Measurements from ENCODE around the gene TMEM120B. TPM values are rescaled to one million over a fixed set of nuclear protein-coding genes. Genes with fewer than 3 reads are reported as not detected.

Gene TMEM120B
- total RNA-seq, 1 experiment from 2014 or later, result 20.5 TPM

- peaks cover 21 to 41% of the 10 kb centered on the region in 2 experiments for H3K4me1 ChIP-seq (ENCODE audit: control insufficient read depth in 1 of 2, insufficient read depth in 2 of 2, low read length in 2 of 2)
- H3K4me2 ChIP-seq (ENCODE audit: low read length), result peak overlapping the region; percentile 98; the same call in 1 of the 2 replicates
- peak overlapping the region; percentile 30; the same call in 1 of the 2 replicates for H3K9ac ChIP-seq (ENCODE audit: low read length)
- no peak for ATAC-seq
- no peaks in the 10 kb centered on the region for H3K27me3 ChIP-seq (ENCODE audit: insufficient read depth, low read length)
- intact Hi-C loops (cut with micrococcal nuclease), result no loop called here
- H3K36me3 ChIP-seq (ENCODE audit: control insufficient read depth in 1 of 2, insufficient read depth in 2 of 2, low read length in 2 of 2), result peaks cover 7 to 27% of the 10 kb centered on the region in 2 experiments; a peak in 3 of 4 replicates
- no peaks in the 10 kb centered on the region for H3K9me3 ChIP-seq (ENCODE audit: control insufficient read depth in 1 of 2, insufficient read depth in 1 of 2, low read depth in 1 of 2, low read length in 2 of 2)
- no peaks in the 10 kb centered on the region for H3K9me2 ChIP-seq (ENCODE audit: insufficient read depth)
- H3K79me2 ChIP-seq (ENCODE audit: insufficient read depth, low read length), result peaks cover 72% of the 10 kb centered on the region
- peak overlapping the region; percentile 27 for H3K27ac ChIP-seq (ENCODE audit: low read depth, low read length)
- ChIA-PET CTCF (interaction anchor here (3.9 kb wide), 1 partner anchor 12 kb away, joined by 33 read pairs; the partner anchor contains the start of gene RHOF), POLR2A (interaction anchor here (2.6 kb wide), 1 partner anchor 12 kb away, joined by 9 read pairs; no protein-coding TSS in a partner anchor), RAD21 (ENCODE audit: low non-redundant PET in 1 of 2, low total read pairs in 2 of 2, uncharacterized antibody in 2 of 2, unreplicated experiment in 2 of 2) (no interaction called here)
- no peak for DNase-seq (ENCODE audit: low read depth, low spot score)
- no peaks in the 10 kb centered on the region for H4K20me1 ChIP-seq (ENCODE audit: insufficient read depth)
- no peak overlapping the region for H3K4me3 ChIP-seq (replicated peaks in 1 of 2; ENCODE audit: low read depth in 1 of 2, low read length in 2 of 2)
- no TSS peak for BruUV-seq (replicated peaks)
- H2AFZ ChIP-seq (ENCODE audit: low read depth, low read length, poor library complexity, severe bottlenecking), result no peak overlapping the region
- TF ChIP-seq POLR2AphosphoS5 (IDR thresholded peaks at IDR 0.05; ENCODE audit: low read depth, low read length) (no peak), CEBPB (IDR thresholded peaks at IDR 0.05; ENCODE audit: low read depth) (no peak)
These were observed 94.2 kb downstream of the TMEM120B start for GRCh38 chr12:121806546-121807423.

GRCh38 chr12:121807642-121808347 is 95.2 kb downstream of the TMEM120B start:
- Histone ChIP-seq H3K9me2 (ENCODE audit: insufficient read depth) (no peaks in the 10 kb centered on the region), H3K4me2 (ENCODE audit: low read length) (no peak overlapping the region), H3K27ac (ENCODE audit: low read depth, low read length) (no peak overlapping the region), H3K4me3 (replicated peaks in 1 of 2; ENCODE audit: low read depth in 1 of 2, low read length in 2 of 2) (no peak overlapping the region), H3K4me1 (ENCODE audit: control insufficient read depth in 1 of 2, insufficient read depth in 2 of 2, low read length in 2 of 2) (peaks cover 13 to 42% of the 10 kb centered on the region in 2 experiments), H2AFZ (ENCODE audit: low read depth, low read length, poor library complexity, severe bottlenecking) (no peak overlapping the region), H3K79me2 (ENCODE audit: insufficient read depth, low read length) (peaks cover 73% of the 10 kb centered on the region), H3K9me3 (ENCODE audit: control insufficient read depth in 1 of 2, insufficient read depth in 1 of 2, low read depth in 1 of 2, low read length in 2 of 2) (no peaks in the 10 kb centered on the region), H3K36me3 (ENCODE audit: control insufficient read depth in 1 of 2, insufficient read depth in 2 of 2, low read length in 2 of 2) (peaks cover 7 to 27% of the 10 kb centered on the region in 2 experiments; a peak in 3 of 4 replicates), H4K20me1 (ENCODE audit: insufficient read depth) (no peaks in the 10 kb centered on the region), H3K9ac (ENCODE audit: low read length) (no peak overlapping the region), H3K27me3 (ENCODE audit: insufficient read depth, low read length) (no peaks in the 10 kb centered on the region)
- TF ChIP-seq ELF1 (IDR thresholded peaks at IDR 0.05; ENCODE audit: borderline replicate concordance, low read depth) (no peak), SIN3A (IDR thresholded peaks at IDR 0.05; ENCODE audit: low read depth) (no peak)
- ChIA-PET RAD21 (ENCODE audit: low non-redundant PET in 1 of 2, low total read pairs in 2 of 2, uncharacterized antibody in 2 of 2, unreplicated experiment in 2 of 2) (interaction anchor here in 1 of 2 experiments (0.5 kb wide), 1 partner anchor 17 kb away, joined by 3 read pairs; no protein-coding TSS in a partner anchor), POLR2A (interaction anchor here (2.6 kb wide), 1 partner anchor 13 kb away, joined by 9 read pairs; no protein-coding TSS in a partner anchor), CTCF (interaction anchor here (3.9 kb wide), 1 partner anchor 13 kb away, joined by 33 read pairs; the partner anchor contains the start of gene RHOF)
- no TSS peak for BruUV-seq (replicated peaks)
- intact Hi-C loops (cut with micrococcal nuclease), result no loop called here
- DNase-seq (ENCODE audit: low read depth, low spot score), result no peak
- ATAC-seq, result no peak

All from HCT116 (cell line).